Stimulated activated naive CD8-positive, alpha-beta T cell treated with anti-CD3 and anti-CD28 coated beads, Interleukin-15, Interleukin-2, amounts not matched to agents 100 U/mL and 50 U/mL, for 24 hours (primary cell): Measurements from ENCODE around the gene SCN4B.
A peak's percentile ranks its signal among the peaks of the same experiment; 100 is the strongest.

Source experiments
- ATAC-seq: fragments of 150-1000 bp; cut with Tn5 transposase; one replicate; pipeline ENCODE4 v1.10.0; 2021
- DNase-seq: peaks from one replicate; pipeline ENCODE4 v3.0.0; 2021

SCN4B gene

DNA sequence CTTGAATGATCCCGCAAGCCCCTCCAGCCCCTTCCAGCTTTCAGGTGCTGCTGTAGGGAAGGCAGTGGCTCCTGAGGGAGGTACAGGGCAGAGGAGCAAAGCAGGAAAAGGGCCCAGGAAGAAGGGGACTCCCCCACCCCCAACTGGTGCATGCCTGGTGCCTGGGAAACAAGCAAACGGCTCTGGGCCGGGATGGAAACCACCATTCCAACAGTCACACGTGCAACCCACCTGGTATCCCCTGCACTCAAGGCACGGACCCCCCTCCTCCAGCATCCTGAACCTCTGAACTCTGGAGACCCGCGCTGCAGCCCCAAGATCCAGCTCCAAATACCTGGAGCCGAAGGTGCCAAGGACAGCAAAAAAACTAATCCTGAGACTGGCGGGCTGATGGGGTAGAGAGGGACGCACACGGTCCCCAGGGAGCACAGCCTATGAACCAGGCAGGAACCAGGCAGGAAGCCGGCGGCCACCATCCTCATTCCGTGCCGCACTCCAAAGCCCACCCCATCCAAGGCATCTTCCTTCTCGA is 537 bp downstream of the SCN4B start:
- ATAC-seq (no peak), DNase-seq (no peak)

DNA sequence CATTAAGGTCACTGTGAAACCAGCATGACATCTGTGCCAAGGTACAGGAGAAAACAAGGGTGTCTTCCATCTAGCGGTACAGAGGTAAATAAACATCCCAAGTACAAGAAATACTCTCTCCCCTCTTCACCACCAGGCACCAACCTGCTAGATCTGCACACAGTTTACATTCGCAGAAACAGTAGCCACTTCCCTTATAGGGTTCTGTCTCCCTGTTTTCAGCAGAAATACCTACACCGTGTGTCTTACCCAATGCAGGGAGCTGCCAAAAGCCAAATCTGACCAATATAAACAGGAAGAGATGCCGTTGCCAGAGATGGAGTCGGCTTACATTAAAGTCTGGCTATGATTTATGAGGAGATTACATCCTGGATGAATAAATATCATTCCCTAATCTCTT is 1.2 kb downstream of the SCN4B start:
- DNase-seq (no peak), ATAC-seq (no peak)

DNA sequence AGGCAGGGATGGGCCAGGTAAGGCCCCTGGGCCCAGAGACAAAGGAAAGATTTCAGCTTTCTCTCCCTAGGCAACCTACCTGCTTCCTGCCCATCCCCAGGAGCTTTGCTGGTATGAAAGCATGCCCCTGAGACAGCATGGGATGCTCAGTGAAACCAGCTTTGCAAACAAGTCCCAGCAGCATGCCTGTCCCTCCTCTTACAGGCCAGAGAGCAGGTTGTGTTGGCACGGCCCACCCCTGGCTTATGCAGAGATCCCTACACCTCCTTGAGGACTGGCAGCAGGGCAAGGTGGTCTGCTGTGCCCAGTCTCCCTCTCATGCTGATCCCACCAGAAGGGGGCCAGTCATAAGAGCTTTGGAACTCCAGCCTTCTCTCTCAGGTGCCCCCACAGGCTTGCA is 3.1 kb downstream of the SCN4B start:
- ATAC-seq (no peak), DNase-seq (no peak)

DNA sequence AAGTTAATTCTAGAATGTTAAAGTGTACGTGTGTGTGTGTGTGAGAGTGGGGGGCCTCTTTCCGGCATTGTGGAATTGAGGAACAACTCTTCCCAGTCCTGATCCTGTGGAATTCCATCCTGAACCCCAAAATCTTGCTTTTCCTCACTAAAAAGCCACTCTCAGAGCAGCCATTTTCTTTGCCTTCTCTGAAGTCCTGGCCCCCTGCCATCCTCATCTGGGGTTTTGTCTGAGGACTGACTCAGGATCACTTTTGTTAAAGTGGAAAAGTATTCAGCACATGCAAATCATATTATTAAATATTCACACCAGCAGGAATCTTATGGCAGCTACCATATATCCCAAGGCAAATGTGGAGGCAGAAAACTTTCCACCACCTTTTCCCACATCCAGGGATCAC is 3.8 kb downstream of the SCN4B start:
- ATAC-seq (no peak), DNase-seq (no peak)

DNA sequence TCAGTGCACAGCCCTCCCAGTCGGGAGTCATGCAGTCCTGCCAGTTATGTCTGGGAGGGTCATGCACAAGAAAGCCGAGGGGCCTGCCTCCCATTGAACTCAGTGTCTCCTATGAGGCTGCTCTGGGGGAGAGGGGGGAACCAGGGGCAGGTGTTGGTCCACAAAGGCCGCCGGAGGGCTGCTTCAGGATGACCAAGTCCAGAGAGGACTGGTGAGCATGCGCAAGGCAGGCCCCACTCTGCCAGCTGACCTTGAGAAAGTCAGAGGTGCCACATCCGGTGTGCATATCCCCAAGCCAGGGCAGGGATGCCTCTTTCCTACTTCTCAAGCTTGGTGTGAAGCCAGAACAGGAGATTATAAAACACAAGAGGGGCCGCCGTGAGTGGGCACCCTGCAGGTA is 4.4 kb downstream of the SCN4B start:
- DNase-seq (no peak), ATAC-seq (no peak)

DNA sequence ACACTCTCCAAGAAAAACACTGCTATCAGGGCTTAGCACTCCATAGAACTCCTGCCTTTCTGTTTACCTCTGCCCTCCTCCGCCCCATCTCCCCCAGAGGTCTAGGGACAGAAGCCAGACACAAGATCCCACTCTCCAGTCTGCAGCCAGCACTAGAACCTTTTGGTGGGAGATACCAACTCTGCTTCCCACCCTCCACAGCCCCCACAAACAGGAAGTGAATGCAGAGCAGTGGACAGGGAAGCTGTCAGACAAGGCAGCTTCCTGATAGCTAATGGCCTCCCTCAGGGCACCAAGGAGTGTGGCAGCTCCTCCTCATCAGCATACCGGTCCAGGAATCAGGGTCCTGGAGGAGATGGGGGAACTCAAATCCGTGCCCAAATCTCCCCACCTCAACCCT is 5.1 kb downstream of the SCN4B start:
- DNase-seq, result no peak
- ATAC-seq, result no peak

DNA sequence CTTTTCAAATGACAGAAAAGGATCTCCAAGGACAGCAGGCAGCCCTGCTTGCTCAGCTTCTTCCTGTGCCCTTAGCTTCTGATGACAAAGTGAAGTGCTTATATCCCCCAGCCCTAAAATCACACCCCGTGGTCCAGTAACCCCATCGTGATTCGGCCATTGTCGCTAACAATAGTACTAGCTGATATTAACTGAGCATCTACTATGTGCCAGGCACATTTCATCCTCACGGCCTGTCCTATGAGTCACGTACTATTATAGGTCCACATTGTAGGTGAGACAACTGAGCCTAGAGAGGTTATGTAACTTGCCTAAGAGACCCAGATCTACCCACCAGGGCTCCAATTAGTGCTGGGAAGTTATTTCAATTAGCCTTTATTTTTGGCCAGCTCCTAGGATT is 6.1 kb downstream of the SCN4B start:
- DNase-seq (no peak), ATAC-seq (no peak)

DNA sequence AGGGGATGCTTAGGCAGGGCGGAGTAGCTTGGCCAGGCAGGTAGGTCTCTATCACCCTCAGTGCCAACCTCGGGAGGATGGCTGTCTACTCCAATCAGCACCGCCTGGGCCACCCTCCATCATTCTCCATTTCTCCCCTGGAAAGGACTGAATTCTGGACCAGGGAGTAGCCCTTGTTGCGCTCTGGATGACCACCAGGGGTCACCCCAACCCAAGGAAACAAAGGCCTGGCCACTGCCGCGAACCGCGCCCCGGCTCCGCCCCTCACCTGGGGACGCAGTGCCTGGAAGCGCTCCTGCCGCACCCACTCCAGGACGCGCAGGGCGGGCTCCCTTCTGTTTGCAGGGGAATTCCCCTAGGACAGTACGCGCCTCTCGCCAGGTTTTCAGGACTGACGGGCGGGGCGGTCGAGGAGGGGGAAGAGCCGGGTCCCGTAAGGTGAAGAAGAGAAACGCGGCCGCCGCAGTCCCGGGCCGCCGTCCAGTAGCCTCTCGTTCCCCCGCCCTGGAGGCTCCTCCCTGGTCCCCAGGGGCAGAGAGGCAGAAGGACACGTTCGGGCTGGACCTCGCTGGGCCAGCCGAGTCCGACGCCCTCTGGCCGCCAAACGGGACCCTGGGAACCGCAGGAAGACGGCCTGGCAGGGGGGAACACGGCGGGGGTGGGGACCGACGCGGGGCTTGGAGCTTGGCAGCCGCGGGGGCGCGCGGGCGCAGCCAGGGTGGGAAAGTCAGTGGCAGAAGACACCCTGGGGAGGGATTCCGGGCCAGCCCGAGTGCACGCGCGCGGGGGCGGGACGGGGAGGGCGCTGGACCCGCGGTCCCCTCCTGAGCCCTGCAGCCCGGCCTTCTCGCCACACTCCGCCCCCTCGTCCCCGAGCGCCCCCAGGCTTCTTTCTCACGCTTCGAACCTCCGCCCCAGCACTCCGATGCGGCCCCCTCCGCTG is 7.1 kb downstream of the SCN4B start:
- peak; percentile 98 for ATAC-seq
- DNase-seq, result peak; percentile 94

DNA sequence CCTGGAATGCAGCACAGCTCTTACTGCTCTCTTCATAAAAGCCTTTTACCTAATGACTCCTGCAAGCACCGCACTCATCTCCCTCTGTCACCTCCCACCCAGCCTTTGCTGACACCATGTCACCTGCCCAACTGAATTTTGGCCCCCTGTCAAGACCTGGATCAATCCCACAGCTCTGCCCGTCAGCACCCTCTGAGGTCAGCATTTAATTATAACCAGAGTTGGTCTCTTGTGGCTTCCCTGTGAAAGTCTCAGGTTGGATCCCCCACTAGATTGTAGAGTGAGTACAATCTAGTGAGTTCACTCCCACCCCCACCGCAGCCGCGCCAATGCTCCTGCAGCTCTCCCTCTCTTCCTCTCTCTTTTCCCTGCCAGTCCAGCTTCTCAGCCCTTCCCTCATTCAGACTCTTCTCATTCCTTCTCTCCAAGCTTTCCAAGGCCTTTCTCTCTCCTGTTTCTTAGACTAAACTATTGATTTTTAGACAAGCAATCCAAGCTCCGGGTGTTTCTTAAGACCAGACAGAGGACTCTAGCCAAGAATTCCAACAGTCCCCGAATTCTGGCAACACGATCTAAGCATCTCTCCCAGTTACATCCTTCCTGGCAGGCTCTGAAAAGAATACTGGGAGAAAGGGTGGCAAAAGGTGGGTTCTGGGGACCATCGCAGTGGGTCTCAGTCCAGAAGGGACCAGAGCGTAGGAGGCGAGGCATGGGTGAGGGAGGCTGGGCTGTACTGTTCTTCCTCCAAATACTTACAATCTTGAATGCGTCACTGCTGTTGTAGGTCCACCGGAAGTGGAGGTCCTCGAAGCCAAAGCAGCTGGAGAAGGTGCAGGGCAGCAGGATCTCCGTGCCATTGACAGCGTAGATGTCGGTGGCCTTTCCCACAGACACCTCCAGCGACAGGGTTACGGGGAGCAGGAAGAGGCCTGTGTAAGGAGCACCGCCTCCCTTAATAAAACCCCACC is 8.0 kb downstream of the SCN4B start:
- DNase-seq (no peak), ATAC-seq (no peak)

DNA sequence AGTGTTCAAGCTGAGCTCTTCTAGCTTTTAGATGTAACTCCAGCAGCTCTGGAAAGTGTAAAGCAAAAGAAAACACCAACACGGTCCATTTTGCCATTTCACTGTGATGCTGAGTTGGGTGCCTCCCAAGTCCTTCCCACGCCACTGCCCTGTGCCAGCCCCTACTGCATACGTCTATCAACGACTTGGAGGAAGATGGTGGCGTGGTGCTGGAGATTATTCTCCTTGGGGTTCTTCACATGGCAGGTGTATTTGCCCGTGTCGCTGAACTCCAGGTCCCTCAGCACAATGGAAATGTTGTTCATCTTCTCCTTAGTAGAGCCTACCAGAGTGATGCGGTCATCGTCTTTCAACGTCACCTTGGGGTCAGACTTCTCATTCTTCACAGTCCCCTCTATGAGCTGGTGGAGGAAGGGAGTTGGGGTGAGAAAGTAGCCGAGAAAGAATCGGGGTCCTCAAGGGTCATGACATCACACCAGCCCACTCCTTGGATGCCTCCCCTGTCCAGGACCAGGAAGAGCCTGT is 8.9 kb downstream of the SCN4B start:
- no peak for DNase-seq
- no peak for ATAC-seq

DNA sequence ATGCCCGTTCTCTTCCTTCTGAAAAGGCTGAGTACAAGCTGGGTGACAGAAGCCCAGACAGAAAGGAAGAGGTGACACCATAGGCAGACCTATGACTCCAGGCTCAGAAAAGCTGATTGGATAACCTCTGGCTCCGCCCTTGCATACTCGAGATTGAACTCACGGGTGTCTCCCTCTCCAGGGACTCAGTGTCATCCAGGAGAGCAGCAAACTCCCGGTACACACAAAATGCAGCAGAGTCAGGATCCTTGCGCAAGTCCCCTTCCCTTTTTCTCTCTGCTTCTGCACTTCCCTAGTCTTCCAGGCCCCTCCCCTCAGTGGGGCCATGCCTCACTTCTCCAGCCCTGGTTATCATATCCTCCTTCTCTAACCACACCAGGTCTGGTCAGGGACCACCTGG is 9.8 kb downstream of the SCN4B start:
- DNase-seq (no peak), ATAC-seq (no peak)

DNA sequence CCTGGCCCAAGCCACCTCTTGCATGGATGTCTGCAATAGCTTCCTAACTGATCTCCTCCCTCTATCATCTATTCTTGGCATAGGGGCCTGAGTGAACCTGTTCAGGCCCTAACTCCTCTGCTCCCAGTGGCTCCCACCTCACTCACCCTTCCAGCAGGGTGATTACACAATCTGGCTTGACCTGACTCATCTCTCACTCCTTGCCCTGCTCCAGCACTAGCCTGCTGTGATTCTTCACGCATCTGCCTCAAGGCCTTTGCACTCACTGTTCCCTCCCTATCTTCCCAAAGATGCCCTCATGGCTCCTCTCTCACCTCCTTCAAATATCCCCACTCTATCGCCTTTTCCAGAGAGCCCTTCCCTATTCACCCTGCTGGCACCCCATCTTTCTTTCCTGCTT is 10.5 kb downstream of the SCN4B start:
- DNase-seq (no peak), ATAC-seq (no peak)

DNA sequence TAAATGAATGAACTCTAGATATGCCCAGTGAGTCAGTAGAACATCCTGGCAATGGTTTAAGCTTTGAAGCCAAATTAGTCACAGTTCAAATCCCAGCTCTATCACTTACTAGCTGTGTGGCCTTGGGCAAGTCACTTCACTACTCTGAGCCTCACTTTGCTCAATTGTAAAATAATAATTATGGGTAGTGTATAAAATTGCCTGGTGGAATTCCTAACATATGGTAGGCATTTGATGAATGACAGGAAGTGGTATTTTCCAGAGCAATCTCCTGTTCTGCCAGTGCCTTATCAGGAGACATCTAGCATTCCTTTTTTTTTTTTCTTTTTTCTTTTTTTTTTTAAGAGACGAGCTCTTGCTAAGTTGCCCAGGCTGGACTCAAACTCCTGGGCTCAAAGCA is 13.0 kb downstream of the SCN4B start:
- ATAC-seq, result no peak
- no peak for DNase-seq

DNA sequence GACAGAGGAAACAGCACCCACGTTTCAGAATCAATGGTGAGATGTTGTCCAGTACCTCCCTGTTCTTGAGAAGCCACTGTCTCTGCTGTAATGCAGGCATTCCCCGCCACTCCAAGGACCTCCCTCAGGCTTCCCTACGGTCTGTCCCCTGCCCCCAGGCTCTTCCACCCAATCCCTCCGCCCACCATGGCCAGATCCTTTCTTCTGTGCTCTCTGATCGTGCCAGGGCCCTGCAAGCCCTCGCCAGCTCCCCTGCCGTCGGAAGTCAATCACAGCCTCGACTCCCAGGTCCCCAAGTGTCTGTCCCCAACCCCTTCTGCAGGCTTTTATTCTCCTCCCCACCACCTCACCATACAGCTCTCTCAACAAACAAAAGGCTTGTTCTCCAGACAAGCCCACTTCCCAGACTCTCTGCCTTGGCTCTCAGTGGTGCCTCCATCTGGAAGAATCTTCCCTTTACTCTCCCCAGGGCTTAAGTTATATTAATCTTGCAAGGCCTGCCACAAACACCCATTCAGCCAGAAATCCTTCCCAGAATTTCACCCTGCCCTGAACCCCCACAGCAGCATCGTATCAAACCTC is 13.7 kb downstream of the SCN4B start:
- ATAC-seq (no peak), DNase-seq (no peak)

DNA sequence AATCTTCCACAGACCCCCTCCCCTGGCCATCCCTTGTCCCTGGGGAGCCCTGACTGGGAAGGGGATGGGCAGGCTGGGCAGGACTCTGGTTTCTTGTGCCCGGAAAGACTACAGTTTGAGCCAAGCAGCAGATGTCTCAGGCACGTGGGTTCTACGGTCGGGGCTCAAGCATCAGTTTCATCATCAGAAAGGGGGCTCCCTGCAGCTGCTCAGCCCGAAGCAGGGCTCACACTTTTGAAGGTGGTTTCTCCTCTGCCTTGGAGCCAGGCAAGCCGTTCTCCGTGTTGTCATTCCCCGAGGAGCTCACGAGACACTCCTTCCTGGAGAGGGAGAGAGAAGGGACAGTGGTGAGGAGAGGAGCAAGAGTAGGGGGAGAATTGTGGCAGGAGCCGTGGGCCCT is 15.8 kb downstream of the SCN4B start:
- no peak for ATAC-seq
- no peak for DNase-seq

DNA sequence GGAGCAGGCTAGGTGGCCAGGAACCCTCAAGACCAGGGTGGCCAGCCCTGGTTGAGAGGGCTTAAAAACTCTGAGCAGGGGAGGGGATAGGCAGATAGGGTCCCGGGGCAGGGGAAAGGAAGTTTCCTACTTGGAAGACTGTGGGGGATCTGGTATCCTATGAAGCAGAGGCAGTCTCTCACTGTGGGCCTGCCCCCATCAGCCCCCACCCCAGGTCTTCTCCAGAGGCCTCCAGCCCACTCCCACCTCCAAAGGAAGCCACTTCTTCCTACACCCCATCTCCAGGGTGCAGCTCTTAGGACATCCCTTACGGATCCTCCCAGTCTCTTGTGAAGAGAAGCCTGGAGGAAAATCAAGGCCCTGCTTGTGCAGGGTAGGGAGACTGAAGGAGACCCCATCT is 16.3 kb downstream of the SCN4B start:
- DNase-seq, result no peak
- ATAC-seq, result no peak

DNA sequence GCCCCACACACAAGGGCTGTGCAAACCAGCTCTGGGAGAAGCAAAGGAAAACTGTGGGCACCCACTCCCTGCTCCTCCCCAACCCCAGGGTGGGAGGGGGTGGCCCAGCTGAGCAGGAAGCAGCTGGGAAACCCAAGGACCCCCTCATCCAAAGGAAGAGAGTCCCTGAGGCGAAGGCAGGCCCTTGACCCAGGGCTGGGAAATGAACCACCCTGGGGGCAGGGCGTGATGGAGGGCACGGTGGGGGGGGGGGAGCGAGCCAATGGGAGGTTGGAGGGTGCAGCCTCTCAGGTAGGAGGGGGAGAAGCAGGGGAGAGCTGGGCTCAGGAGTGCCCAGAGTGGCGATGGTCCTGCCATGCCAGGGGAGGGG is 16.8 kb downstream of the SCN4B start:
- no peak for ATAC-seq
- DNase-seq, result no peak

DNA sequence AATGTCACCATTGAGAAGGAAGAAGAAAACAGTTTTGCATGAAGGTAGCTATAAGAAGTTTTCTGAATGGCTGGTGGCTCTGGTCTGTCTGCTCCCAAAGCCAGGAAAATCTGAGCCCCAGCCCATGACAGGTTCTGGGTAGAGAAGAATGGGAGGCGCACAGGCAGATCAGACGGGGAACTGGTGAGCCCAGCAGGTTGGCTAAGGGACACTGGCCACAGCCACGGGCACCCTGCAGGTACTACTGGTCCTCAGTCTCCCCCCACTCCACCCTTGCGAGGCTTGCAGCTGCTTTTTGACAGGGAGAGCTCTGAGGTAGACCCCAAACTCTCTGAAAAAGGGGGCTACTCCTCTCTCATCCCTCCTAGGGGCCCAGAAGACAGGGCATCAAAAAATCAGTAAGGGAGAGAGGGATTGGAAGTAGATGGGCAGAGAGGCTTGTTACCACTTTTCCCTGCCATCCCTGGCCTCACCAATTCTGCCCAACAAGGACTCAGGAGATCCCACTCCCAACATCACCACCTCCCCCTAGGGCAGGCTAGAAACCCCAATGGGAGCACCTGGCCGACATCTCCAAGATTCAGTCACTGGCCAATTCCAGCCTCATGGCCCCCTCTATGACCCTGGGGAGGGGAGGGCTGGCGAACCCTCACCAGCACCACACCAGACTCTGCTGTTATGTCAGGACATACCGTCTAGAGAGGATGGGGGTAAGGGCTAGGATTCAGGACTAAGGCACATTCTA is 17.4 kb downstream of the SCN4B start:
- no peak for DNase-seq
- ATAC-seq, result no peak

DNA sequence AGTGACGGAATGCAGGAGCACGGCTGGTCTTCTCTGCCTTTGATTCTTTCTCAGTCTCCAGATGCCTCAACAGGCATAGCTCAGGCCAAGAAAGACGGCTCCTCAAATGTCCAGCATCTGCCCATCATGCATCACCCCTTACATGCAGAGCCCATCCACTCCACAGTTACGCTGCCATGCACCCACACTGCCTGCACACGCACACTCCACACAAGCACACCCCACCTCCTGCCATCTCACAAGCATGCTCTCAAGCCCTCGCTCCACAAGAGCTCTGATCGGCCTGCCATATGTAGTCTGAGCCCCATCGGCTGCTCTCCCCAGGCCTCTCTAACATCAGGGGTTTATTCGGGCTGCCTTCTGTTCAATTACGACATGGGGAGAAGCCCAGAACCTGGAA is 18.8 kb downstream of the SCN4B start:
- no peak for ATAC-seq
- DNase-seq, result no peak

DNA sequence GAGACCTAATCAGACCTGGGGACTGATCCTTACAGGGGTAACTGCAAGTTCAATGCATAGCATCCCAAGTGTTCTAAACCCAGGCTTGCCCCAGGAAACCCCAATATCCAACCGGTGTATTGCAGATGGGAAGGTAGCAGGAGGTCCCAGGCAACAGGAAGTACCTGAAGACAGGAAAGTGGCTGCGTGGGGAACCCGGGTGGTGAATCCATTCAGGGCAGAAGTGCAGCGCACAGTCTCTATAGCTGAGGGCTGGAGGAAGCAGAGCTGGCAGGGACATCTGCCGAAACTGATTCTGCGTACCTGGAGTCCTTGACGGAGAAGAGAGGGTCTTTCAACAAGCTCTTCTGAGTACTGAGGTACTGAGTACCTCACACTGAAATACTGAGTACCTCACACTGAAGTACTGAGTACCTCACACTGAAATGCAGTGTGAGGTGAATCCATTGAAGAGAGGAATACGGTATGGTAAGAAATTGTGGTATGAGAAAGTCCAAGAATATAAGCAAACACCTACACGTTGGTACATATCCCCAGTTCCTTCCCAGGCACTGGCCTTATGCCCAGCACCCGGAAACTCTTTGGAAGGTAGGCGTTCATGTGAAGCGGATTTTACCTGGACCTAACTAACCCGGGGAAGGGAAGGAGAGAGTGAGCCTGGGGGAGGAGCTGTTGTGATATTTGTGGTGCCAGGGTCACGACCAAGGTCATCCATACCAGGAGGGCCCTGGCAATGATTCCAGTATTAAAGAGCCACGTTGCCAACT is 20.1 kb downstream of the SCN4B start:
- DNase-seq (no peak), ATAC-seq (no peak)
